ENCODE results near the gene BAIAP3. TPM values are rescaled to one million over a fixed set of nuclear protein-coding genes. Genes with fewer than 3 reads are reported as not detected.
A peak's percentile ranks its signal among the peaks of the same experiment; 100 is the strongest.

BAIAP3 gene
- total RNA-seq, 1 donor from 2014 or later: 2.3 TPM

- H3K4me3 Mint-ChIP-seq: no peak overlapping the region
- no peak for DNase-seq (ENCODE audit: low spot score in 2 of 2, unreplicated experiment in 2 of 2)
- H3K9me3 Mint-ChIP-seq: no peaks in the 10 kb centered on the region
- H3K27ac Mint-ChIP-seq: no peak overlapping the region
- H3K36me3 Mint-ChIP-seq: peaks cover 2% of the 10 kb centered on the region
- peaks cover 10% of the 10 kb centered on the region for H3K4me1 Mint-ChIP-seq
- no peak for TF ChIP-seq CTCF (IDR thresholded peaks at IDR 0.05; ENCODE audit: unreplicated experiment)
- H3K27me3 Mint-ChIP-seq (ENCODE audit: low read depth): peaks cover 9% of the 10 kb centered on the region
Measured at GRCh38 chr16:1374418-1375297, 41.2 kb downstream of the BAIAP3 start.

GRCh38 chr16:1375298-1375640 lies 41.8 kb downstream of the BAIAP3 start:
- Mint-ChIP-seq H3K4me3 (no peak overlapping the region), H3K27me3 (ENCODE audit: low read depth) (peaks cover 14% of the 10 kb centered on the region), H3K27ac (no peak overlapping the region), H3K9me3 (no peaks in the 10 kb centered on the region), H3K4me1 (peaks cover 14% of the 10 kb centered on the region), H3K36me3 (peaks cover 2% of the 10 kb centered on the region)
- DNase-seq (ENCODE audit: low spot score in 2 of 2, unreplicated experiment in 2 of 2): no peak
- TF ChIP-seq CTCF (IDR thresholded peaks at IDR 0.05; ENCODE audit: unreplicated experiment): no peak

GRCh38 chr16:1375741-1376410 lies 42.4 kb downstream of the BAIAP3 start:
- Mint-ChIP-seq H3K9me3 (no peaks in the 10 kb centered on the region), H3K27ac (no peak overlapping the region)

GRCh38 chr16:1377406-1378010 lies 44.1 kb downstream of the BAIAP3 start:
- H3K4me1 Mint-ChIP-seq: peaks cover 15% of the 10 kb centered on the region
- H3K27ac Mint-ChIP-seq: no peak overlapping the region
- peaks cover 6% of the 10 kb centered on the region for H3K36me3 Mint-ChIP-seq
- H3K27me3 Mint-ChIP-seq (ENCODE audit: low read depth): peaks cover 14% of the 10 kb centered on the region
- DNase-seq (ENCODE audit: low spot score in 2 of 2, unreplicated experiment in 2 of 2): no peak
- TF ChIP-seq CTCF (IDR thresholded peaks at IDR 0.05; ENCODE audit: unreplicated experiment): no peak
- no peak overlapping the region for H3K4me3 Mint-ChIP-seq
- H3K9me3 Mint-ChIP-seq: no peaks in the 10 kb centered on the region

More at GRCh38 chr16:1375741-1376410, 42.4 kb downstream of the BAIAP3 start:
- H3K36me3 Mint-ChIP-seq: peaks cover 4% of the 10 kb centered on the region
- no peak overlapping the region for H3K4me3 Mint-ChIP-seq
- peaks cover 14% of the 10 kb centered on the region for H3K27me3 Mint-ChIP-seq (ENCODE audit: low read depth)
- no peak for DNase-seq (ENCODE audit: low spot score in 2 of 2, unreplicated experiment in 2 of 2)
- H3K4me1 Mint-ChIP-seq: peaks cover 15% of the 10 kb centered on the region
- no peak for TF ChIP-seq CTCF (IDR thresholded peaks at IDR 0.05; ENCODE audit: unreplicated experiment)

- Mint-ChIP-seq H3K4me1 (peaks cover 15% of the 10 kb centered on the region), H3K4me3 (peak overlapping the region; percentile 69), H3K27ac (peak overlapping the region; percentile 59), H3K27me3 (ENCODE audit: low read depth) (peaks cover 14% of the 10 kb centered on the region), H3K36me3 (peaks cover 6% of the 10 kb centered on the region), H3K9me3 (no peaks in the 10 kb centered on the region)
- no peak for TF ChIP-seq CTCF (IDR thresholded peaks at IDR 0.05; ENCODE audit: unreplicated experiment)
- DNase-seq (ENCODE audit: low spot score in 2 of 2, unreplicated experiment in 2 of 2): no peak
Measured at GRCh38 chr16:1378087-1378803, 44.8 kb downstream of the BAIAP3 start.

Measured in mesothelial cell of epicardium (in vitro differentiated cells).